Stimulated activated CD8-positive, alpha-beta memory T cell treated with anti-CD3 and anti-CD28 coated beads, Interleukin-12 subunit alpha, Interleukin-12 subunit beta, amount 100 ng/mL, for 4 hours (primary cell): Measurements from ENCODE around the gene CYB561D2.

Experiments
- DNase-seq: peaks from one replicate; pipeline ENCODE4 v3.0.0-alpha.2; 2020; ENCODE audit warnings: low read depth

The CYB561D2 gene

GRCh38 chr3:50365842-50366220 is 15.2 kb downstream of the CYB561D2 start:
- DNase-seq, result no peak

- DNase-seq, result no peak
Measured at GRCh38 chr3:50369012-50369670, 18.5 kb downstream of the CYB561D2 start.

GRCh38 chr3:50370594-50370993 is 19.9 kb downstream of the CYB561D2 start:
- DNase-seq, result no peak

GRCh38 chr3:50371133-50371685 is 20.5 kb downstream of the CYB561D2 start:
- DNase-seq, result no peak

GRCh38 chr3:50372349-50372748 is 21.7 kb downstream of the CYB561D2 start:
- no peak for DNase-seq

GRCh38 chr3:50373146-50374051 is 22.7 kb downstream of the CYB561D2 start:
- DNase-seq, result no peak

GRCh38 chr3:50374363-50375257 is 23.9 kb downstream of the CYB561D2 start:
- no peak for DNase-seq

- no peak for DNase-seq
Measured at GRCh38 chr3:50375258-50375931, 24.7 kb downstream of the CYB561D2 start.

GRCh38 chr3:50378024-50378423 is 27.4 kb downstream of the CYB561D2 start:
- no peak for DNase-seq

GRCh38 chr3:50378757-50379156 is 28.1 kb downstream of the CYB561D2 start:
- DNase-seq, result no peak

GRCh38 chr3:50380405-50381085 is 29.9 kb downstream of the CYB561D2 start:
- DNase-seq, result no peak

- DNase-seq, result no peak
Measured at GRCh38 chr3:50381383-50381782, 30.7 kb downstream of the CYB561D2 start.

GRCh38 chr3:50382722-50383121 is 32.1 kb downstream of the CYB561D2 start:
- DNase-seq, result no peak

GRCh38 chr3:50383750-50384149 is 33.1 kb downstream of the CYB561D2 start:
- DNase-seq, result no peak

GRCh38 chr3:50385754-50386153 is 35.1 kb downstream of the CYB561D2 start:
- DNase-seq, result no peak

GRCh38 chr3:50388016-50388719 is 37.5 kb downstream of the CYB561D2 start:
- no peak for DNase-seq

GRCh38 chr3:50388720-50389413 is 38.2 kb downstream of the CYB561D2 start:
- no peak for DNase-seq

GRCh38 chr3:50389414-50389767 is 38.7 kb downstream of the CYB561D2 start:
- no peak for DNase-seq

GRCh38 chr3:50390508-50391224 is 40.0 kb downstream of the CYB561D2 start:
- no peak for DNase-seq
